K562 (cell line): Measurements from ENCODE around the gene ANXA2. TPM values are rescaled to one million over a fixed set of nuclear protein-coding genes. Genes with fewer than 3 reads are reported as not detected.

ENCODE experiments used
- BRD4 ChIP-seq: fragments of 200-600 bp; sonication (generic); IDR thresholded peaks from 2 replicates; pipeline ENCODE4 v1.6.1; 2017; ENCODE audit warnings: inconsistent platforms
- HMG20A ChIP-seq: fragments of 450-650 bp; formaldehyde crosslinking; conservative IDR thresholded peaks from 2 replicates; pipeline ENCODE4 v1.4.0; 2020; ENCODE audit warnings: mild to moderate bottlenecking, mixed read lengths
- HNRNPH1 ChIP-seq: fragments of 200-400 bp; formaldehyde crosslinking; optimal IDR thresholded peaks from 2 replicates; pipeline ENCODE3; 2017; ENCODE audit warnings: low read depth, mild to moderate bottlenecking, low read length, moderate library complexity
- HOXB6 ChIP-seq: fragments of 250-450 bp; sonication (Bioruptor Pico); IDR thresholded peaks from 2 replicates; pipeline ENCODE4 v1.5.1; 2022; ENCODE audit warnings: mild to moderate bottlenecking, borderline replicate concordance
- MAZ ChIP-seq, 2 experiments: fragments of 450-650 bp in 1 of 2; sonication (generic) in 1 of 2; formaldehyde crosslinking; IDR thresholded peaks in 1 of 2; conservative IDR thresholded peaks in 1 of 2; 2 replicates each; pipeline versions ENCODE4 v1.4.0 to v1.5.0; 2020; ENCODE audit warnings: mild to moderate bottlenecking in 1 of 2, missing genetic modification reagents in 1 of 2
- SMAD2 ChIP-seq: fragments of 150-350 bp; IDR thresholded peaks from 2 replicates; pipeline ENCODE4 v1.6.1; 2014; ENCODE audit warnings: low read depth, mild to moderate bottlenecking, low read length
- ZNF57 ChIP-seq: fragments of 450-650 bp; formaldehyde crosslinking; IDR thresholded peaks from 2 replicates; pipeline ENCODE4 v1.4.0; 2020; ENCODE audit warnings: mild to moderate bottlenecking, moderate library complexity
- polyA plus RNA-seq, 8 experiments: library from polyadenylated mRNA; depleted of rRNA in 4 of 8; stranded (reverse) in 5 of 8; unstranded in 3 of 8; fragments of >200 nt; fragmentation: Nextera tagmentation in 2 of 8; fragmentation: Illumina TruSeq in 1 of 8; extraction: Ambion mirVana in 2 of 8; extraction: Trizol in 1 of 8; gene quantifications; 2 replicates each; pipeline versions ENCODE4 v1.2.1 to v1.2.3, GENCODE V29; 2011 to 2014; ENCODE audit warnings: inconsistent platforms in 1 of 8, missing spikeins in 1 of 8
- total RNA-seq, 7 experiments: library from RNA; depleted of rRNA in 6 of 7; stranded (reverse); fragments of >200 nt in 6 of 7; fragmentation: Illumina TruSeq in 2 of 7; extraction: Trizol in 2 of 7; gene quantifications; 2 replicates each; pipeline versions ENCODE4 v1.2.1 to v1.2.3, GENCODE V29; 2011 to 2021; ENCODE audit warnings: low replicate concordance in 1 of 7
- TF ChIP-seq, protein P1 (sequence below), 2 experiments: fragments of 450-650 bp; IDR thresholded peaks; 2 replicates each; pipeline ENCODE4 v1.6.1; 2016; ENCODE audit warnings: mild to moderate bottlenecking in 2 of 2, borderline replicate concordance in 1 of 2, low read depth in 1 of 2, moderate library complexity in 1 of 2

ANXA2 gene
- total and polyA plus RNA-seq, 9 of the 15 experiments (the other 6 are each of a cell fraction or from before 2014, with no cell fraction given): 301 to 1,102 (median 452) TPM

DNA sequence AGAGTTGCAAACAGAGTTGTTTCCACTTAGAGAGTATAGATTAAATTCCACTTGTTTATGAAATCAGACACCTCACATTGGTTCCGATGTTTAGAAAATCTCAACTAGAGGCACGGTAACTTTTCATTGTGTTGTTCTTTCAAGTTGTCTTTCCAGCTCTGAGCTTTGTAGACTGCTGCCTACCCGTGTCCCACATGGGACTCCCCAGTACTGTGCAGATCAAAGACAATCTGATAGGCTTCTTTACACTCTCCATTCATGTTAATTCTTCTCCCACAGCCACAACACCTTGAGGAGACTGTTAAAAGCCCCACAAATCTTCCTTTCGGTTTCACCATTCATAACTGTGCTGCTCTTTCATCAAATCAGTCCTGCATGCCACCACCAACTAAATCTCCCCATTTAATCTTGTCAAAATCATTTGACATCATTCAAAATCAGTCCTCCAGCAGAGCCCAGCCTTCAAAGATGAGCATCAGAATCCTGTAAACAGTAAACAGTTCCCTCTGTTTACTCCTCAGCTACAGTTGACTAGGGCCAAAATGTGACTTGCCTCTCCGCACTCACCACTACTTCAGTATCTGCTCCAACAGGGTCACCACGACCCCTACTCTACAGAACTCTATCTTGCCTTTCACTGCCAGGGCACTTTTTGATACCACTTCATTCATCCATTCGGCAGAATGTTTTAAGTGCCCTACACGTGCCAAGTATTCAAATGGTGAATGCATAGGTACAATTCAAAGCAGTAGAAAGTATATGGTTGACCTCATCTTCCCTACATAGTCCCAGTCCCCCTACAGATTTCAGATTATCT, 8.3 kb downstream of the ANXA2 start (continued):
- TF ChIP-seq, protein P1, sequence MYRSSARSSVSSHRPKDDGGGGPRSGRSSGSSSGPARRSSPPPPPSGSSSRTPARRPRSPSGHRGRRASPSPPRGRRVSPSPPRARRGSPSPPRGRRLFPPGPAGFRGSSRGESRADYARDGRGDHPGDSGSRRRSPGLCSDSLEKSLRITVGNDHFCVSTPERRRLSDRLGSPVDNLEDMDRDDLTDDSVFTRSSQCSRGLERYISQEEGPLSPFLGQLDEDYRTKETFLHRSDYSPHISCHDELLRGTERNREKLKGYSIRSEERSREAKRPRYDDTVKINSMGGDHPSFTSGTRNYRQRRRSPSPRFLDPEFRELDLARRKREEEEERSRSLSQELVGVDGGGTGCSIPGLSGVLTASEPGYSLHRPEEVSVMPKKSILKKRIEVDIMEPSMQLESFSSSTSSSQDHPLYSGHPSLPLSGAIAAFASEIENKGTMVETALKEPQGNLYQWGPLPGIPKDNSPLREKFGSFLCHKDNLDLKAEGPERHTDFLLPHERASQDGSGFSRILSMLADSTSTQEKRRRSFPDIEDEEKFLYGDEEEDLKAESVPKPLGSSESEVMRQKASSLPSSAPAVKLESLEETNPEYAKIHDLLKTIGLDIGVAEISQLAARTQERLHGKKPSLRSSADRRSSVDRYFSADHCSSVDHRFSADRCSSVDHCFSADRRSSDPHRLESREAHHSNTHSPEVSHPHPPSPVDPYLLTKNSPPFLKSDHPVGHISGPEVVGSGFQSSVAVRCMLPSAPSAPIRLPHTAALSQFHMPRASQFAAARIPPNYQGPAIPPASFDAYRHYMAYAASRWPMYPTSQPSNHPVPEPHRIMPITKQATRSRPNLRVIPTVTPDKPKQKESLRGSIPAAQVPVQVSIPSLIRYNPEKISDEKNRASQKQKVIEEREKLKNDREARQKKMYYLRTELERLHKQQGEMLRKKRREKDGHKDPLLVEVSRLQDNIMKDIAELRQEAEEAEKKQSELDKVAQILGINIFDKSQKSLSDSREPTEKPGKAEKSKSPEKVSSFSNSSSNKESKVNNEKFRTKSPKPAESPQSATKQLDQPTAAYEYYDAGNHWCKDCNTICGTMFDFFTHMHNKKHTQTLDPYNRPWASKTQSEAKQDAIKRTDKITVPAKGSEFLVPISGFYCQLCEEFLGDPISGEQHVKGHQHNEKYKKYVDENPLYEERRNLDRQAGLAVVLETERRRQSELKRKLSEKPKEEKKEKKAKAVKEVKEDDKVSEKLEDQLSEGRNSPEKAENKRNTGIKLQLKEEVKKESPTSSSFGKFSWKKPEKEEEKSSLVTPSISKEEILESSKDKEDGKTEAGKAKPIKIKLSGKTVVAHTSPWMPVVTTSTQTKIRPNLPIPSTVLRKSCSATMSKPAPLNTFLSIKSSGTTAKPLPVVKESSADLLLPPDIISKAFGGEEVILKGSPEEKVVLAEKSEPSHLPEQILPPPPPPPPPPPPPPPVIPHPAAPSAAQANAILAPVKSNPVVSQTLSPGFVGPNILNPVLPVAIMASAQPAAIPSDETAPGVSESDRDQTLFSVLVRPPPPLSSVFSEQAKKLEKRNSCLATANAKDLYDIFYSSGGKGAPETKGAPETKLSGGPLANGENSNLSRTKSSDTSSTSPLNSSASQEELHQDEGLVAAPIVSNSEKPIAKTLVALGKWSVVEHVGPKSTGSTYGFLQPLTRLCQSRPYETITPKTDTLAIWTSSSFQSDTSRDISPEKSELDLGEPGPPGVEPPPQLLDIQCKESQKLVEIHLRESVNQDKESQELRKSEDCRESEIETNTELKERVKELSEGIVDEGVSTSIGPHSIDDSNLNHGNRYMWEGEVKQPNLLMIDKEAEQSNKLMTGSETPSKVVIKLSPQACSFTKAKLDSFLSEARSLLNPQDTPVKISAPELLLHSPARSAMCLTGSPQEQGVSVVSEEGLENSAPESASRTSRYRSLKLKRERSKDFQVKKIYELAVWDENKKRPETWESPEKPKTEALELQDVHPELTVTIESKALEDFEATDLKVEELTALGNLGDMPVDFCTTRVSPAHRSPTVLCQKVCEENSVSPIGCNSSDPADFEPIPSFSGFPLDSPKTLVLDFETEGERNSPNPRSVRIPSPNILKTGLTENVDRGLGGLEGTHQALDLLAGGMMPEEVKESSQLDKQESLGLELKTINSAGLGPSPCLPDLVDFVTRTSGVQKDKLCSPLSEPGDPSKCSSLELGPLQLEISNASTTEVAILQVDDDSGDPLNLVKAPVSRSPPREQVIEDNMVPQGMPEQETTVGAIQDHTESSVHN (IDR thresholded peaks at IDR 0.05; ENCODE audit: borderline replicate concordance in 1 of 2, low read depth in 1 of 2): no peak
- TF ChIP-seq HOXB6 (CRISPR knock-in tag) (no peak), BRD4 (no peak), HNRNPH1 (no peak), MAZ (CRISPR knock-in tag; conservative IDR thresholded peaks at IDR 0.05 in 1 of 2, IDR thresholded peaks at IDR 0.05 in 1 of 2) (no peak), SMAD2 (no peak), HMG20A (CRISPR knock-in tag) (no peak), ZNF57 (CRISPR knock-in tag) (no peak)
- TF ChIP-seq, all 486 proteins: peak for 0
